Lower leg skin (tissue), 3 donors: Measurements from ENCODE around the gene NR1D1.

Experiments used
- POLR2A ChIP-seq, 2 donors: fragments of 450-650 bp; IDR thresholded peaks; one replicate each; pipeline ENCODE4 v1.6.1; 2016 to 2017; ENCODE audit warnings: antibody characterized with exemption in 2 of 2, mild to moderate bottlenecking in 1 of 2, moderate library complexity in 1 of 2
- TF ChIP-seq, protein P1 (sequence below), 3 donors: fragments of 450-650 bp; IDR thresholded peaks; one replicate each; pipeline ENCODE4 v1.5.1; 2016; ENCODE audit warnings: antibody characterized with exemption in 3 of 3, mild to moderate bottlenecking in 3 of 3, moderate library complexity in 2 of 3

DNA sequence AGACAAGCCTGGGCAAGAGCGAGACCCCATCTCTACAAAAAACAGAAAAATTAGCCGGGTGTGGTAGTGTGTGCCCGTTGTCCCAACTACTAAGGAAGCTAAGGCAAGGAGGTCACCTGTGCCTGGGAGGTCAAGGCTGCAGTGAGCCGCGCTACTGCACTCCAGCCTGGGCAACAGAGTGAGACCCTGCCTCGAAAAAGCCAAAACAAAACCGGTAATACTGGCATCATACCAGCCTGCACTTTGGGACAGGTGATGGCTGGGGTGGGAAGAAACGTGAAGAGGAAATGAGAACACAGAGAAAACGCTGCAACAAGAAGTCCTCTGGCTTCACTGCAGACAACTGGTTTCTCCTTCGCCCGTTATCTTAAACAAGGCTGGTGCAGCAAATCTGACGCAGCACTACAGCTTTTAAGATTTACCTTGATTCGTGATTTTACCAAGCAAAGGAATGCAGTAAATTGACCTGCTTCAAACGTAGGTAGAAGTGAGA lies 39.2 kb upstream of the NR1D1 start:
- no peak for TF ChIP-seq POLR2A (IDR thresholded peaks at IDR 0.05)
- TF ChIP-seq, protein P1, sequence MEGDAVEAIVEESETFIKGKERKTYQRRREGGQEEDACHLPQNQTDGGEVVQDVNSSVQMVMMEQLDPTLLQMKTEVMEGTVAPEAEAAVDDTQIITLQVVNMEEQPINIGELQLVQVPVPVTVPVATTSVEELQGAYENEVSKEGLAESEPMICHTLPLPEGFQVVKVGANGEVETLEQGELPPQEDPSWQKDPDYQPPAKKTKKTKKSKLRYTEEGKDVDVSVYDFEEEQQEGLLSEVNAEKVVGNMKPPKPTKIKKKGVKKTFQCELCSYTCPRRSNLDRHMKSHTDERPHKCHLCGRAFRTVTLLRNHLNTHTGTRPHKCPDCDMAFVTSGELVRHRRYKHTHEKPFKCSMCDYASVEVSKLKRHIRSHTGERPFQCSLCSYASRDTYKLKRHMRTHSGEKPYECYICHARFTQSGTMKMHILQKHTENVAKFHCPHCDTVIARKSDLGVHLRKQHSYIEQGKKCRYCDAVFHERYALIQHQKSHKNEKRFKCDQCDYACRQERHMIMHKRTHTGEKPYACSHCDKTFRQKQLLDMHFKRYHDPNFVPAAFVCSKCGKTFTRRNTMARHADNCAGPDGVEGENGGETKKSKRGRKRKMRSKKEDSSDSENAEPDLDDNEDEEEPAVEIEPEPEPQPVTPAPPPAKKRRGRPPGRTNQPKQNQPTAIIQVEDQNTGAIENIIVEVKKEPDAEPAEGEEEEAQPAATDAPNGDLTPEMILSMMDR (IDR thresholded peaks at IDR 0.05) = no peak
